CD4-positive, alpha-beta memory T cell (primary cell): Measurements from ENCODE around the gene TBXAS1. TPM values are rescaled to one million over a fixed set of nuclear protein-coding genes. Genes with fewer than 3 reads are reported as not detected.

Source experiments
- CTCF ChIA-PET: fragments of 350-600 bp; sonication (Branson Sonifier 250); formaldehyde crosslinking; loops from one replicate; lab custom pipeline; 2021; ENCODE audit warnings: inconsistent platforms; ENCODE audit not compliant: partially characterized antibody; lab: Charles Lee
- POLR2A ChIA-PET: fragments of 350-600 bp; sonication (Branson Sonifier 250); formaldehyde crosslinking; loops from one replicate; lab custom pipeline; 2021; ENCODE audit not compliant: partially characterized antibody; lab: Charles Lee
- DNase-seq, 5 donors: peaks; one replicate each; pipeline versions ENCODE4 v3.0.0 to v3.0.0-alpha.2; 2020 to 2022; ENCODE audit warnings: mixed read lengths in 1 of 5
- H3K27ac ChIP-seq: one replicate; pipeline ENCODE4 v1.7.0; 2013; ENCODE audit warnings: low read depth, low read length
- H3K27me3 ChIP-seq: 2 replicates; pipeline ENCODE4 v1.7.0; 2013; ENCODE audit warnings: mild to moderate bottlenecking, low read length, moderate library complexity; ENCODE audit not compliant: insufficient read depth
- H3K36me3 ChIP-seq: 2 replicates; pipeline ENCODE4 v1.7.0; 2013; ENCODE audit warnings: mild to moderate bottlenecking, low read length, moderate library complexity; ENCODE audit not compliant: insufficient read depth
- H3K4me1 ChIP-seq: 2 replicates; pipeline ENCODE4 v1.7.0; 2013; ENCODE audit warnings: mild to moderate bottlenecking, low read length, moderate library complexity; ENCODE audit not compliant: insufficient read depth
- H3K4me3 ChIP-seq, 2 donors: one replicate each; pipeline ENCODE4 v1.7.0; 2013; ENCODE audit warnings: low read length in 2 of 2, mild to moderate bottlenecking in 1 of 2
- H3K9me3 ChIP-seq, 2 donors: one replicate each; pipeline ENCODE4 v1.7.0; 2013; ENCODE audit warnings: low read length in 2 of 2, control low read depth in 1 of 2; ENCODE audit not compliant: control insufficient read depth in 1 of 2
- H3K27ac Mint-ChIP-seq, 7 donors: one replicate each; pipeline ENCODE4 v1.8.0; 2020 to 2021; ENCODE audit warnings: mixed read lengths in 7 of 7, mild to moderate bottlenecking in 6 of 7, inconsistent platforms in 3 of 7, moderate library complexity in 3 of 7
- H3K27me3 Mint-ChIP-seq, 2 donors: one replicate each; pipeline ENCODE4 v1.8.0; 2020 to 2021; ENCODE audit warnings: mixed read lengths in 2 of 2
- H3K36me3 Mint-ChIP-seq, 2 donors: one replicate each; pipeline ENCODE4 v1.8.0; 2020 to 2021; ENCODE audit warnings: mixed read lengths in 2 of 2, inconsistent platforms in 1 of 2, mild to moderate bottlenecking in 1 of 2
- H3K4me1 Mint-ChIP-seq, 4 donors: one replicate each; pipeline ENCODE4 v1.8.0; 2020 to 2021; ENCODE audit warnings: mixed read lengths in 4 of 4, mild to moderate bottlenecking in 1 of 4
- H3K4me3 Mint-ChIP-seq, 8 donors: one replicate each; pipeline ENCODE4 v1.8.0; 2020 to 2021; ENCODE audit warnings: mixed read lengths in 8 of 8, mild to moderate bottlenecking in 7 of 8, moderate library complexity in 6 of 8, inconsistent platforms in 3 of 8
- H3K9me3 Mint-ChIP-seq, 8 donors: one replicate each; pipeline ENCODE4 v1.8.0; 2020 to 2021; ENCODE audit warnings: mixed read lengths in 8 of 8, mild to moderate bottlenecking in 5 of 8, inconsistent platforms in 3 of 8, moderate library complexity in 1 of 8
- intact Hi-C: fragments of 100-400 bp; cut with micrococcal nuclease; formaldehyde crosslinking; loops from one replicate; pipeline ENCODE4 v1.15.1; 2023
- polyA plus RNA-seq, 2 donors: library from polyadenylated mRNA; unstranded; fragments of 300-500 nt; fragmentation: Illumina TruSeq; gene quantifications; one replicate each; pipeline ENCODE4 v1.2.3, GENCODE V29; 2021
- total RNA-seq, 2 experiments: library from RNA; stranded (reverse); gene quantifications; one replicate each; pipeline ENCODE4 v1.2.3, GENCODE V29; 2021

The TBXAS1 gene
- total and polyA plus RNA-seq, 4 experiments from 2014 or later, result 16.6 to 20.1 (median 18.9) TPM

DNA sequence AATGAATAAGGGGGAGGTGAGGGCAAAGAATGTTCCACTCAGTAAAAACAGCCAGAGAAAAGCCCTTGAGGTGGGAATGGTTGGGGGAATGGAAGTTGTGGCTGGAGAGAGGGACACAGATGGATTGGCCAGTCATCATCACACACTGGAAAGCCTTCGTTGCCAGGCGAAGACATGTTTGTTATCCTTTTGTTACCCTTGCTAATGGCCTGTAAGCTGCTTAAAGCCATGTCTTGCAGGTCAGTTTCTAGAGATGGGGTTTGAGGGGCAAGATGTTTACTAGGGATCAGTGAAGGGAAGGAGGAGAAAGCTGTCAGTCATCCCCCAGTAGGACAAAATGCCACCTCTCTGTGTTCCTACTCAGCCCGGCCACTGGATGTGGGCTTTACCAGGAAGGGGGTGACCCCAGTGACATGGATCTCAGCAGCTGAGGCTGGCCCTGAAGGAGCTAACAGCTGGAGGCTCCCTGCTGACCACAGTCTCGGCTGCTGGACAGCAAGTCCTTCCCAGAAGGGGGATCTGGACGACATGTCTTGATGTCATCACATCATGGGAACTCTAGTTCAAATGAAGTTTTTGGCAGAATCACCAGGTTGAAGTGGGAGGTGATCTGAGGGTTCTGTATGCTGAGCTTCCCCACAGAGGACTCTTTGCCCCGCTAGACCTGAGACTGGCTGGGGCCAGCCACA, 66.2 kb downstream of the TBXAS1 start:
- H3K4me1 Mint-ChIP-seq, result no peaks in the 10 kb centered on the region
- H3K27me3 ChIP-seq, result no peaks in the 10 kb centered on the region
- H3K4me3 Mint-ChIP-seq, result no peak overlapping the region
- ChIA-PET POLR2A (no interaction called here), CTCF (no interaction called here)
- H3K9me3 ChIP-seq, result no peaks in the 10 kb centered on the region
- H3K27me3 Mint-ChIP-seq, result peaks cover 0 to 2% of the 10 kb centered on the region in 2 donors
- no peaks in the 10 kb centered on the region for H3K36me3 ChIP-seq
- H3K27ac ChIP-seq, result no peak overlapping the region
- H3K4me1 ChIP-seq, result no peaks in the 10 kb centered on the region
- no peak overlapping the region for H3K4me3 ChIP-seq
- peak overlapping the region in 1 of 7 donors; percentile 37 for H3K27ac Mint-ChIP-seq
- H3K9me3 Mint-ChIP-seq, result no peaks in the 10 kb centered on the region
- H3K36me3 Mint-ChIP-seq, result peaks cover 0 to 3% of the 10 kb centered on the region in 2 donors
- intact Hi-C loops, result no loop called here
- no peak for DNase-seq

DNA sequence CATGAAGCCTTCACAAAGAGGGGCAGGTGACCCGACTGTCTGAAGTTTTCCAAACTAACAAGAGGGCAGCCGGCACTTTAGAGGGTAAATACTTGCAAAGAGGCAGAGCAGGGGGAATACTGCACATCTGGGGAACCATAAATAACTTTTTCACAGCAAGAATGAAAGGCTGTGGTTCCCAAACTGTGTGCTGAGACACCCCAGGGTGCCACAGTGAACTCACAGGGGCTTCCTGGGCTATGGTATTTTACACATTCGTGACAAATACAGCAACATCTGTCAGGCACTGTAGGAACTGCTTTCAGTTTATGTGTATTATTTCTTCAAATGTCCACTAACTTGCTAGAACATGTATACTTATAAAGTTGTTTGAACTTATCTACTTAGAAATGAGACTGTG, 67.2 kb downstream of the TBXAS1 start:
- Histone ChIP-seq H3K27me3 (no peaks in the 10 kb centered on the region), H3K36me3 (no peaks in the 10 kb centered on the region), H3K4me1 (no peaks in the 10 kb centered on the region), H3K27ac (no peak overlapping the region), H3K9me3 (no peaks in the 10 kb centered on the region), H3K4me3 (no peak overlapping the region)
- no peak overlapping the region for H3K4me3 Mint-ChIP-seq
- H3K36me3 Mint-ChIP-seq, result peaks cover 0 to 3% of the 10 kb centered on the region in 2 donors
- intact Hi-C loops, result no loop called here
- no peaks in the 10 kb centered on the region for H3K27me3 Mint-ChIP-seq
- no peak for DNase-seq
- CTCF ChIA-PET, result no interaction called here
- POLR2A ChIA-PET, result no interaction called here
- no peaks in the 10 kb centered on the region for H3K4me1 Mint-ChIP-seq
- H3K9me3 Mint-ChIP-seq, result no peaks in the 10 kb centered on the region
- no peak overlapping the region for H3K27ac Mint-ChIP-seq

DNA sequence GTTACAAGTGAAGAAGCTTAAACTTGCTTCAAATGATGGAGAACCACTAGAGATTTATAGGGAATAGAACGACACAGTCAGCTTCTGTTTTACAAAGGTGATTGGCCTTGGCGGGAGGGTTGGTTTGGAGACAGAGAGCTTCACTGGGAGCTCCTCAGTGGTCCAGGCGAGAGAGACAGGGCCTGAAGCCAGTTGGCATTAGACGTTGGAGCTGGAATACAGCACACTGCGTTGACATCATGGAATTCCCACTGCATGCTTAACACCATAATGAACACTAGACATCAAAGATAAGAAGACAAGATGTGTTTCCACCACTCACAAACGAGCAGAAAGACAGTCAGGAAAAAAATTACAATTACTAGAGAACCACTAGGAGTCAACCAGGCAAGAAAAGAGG, 67.8 kb downstream of the TBXAS1 start:
- CTCF ChIA-PET, result no interaction called here
- H3K9me3 Mint-ChIP-seq, result peaks cover 0 to under 1% (median 0%) of the 10 kb centered on the region in 8 donors
- peaks cover 0 to 3% of the 10 kb centered on the region in 2 donors for H3K36me3 Mint-ChIP-seq
- no peak overlapping the region for H3K27ac Mint-ChIP-seq
- Histone ChIP-seq H3K4me3 (no peak overlapping the region), H3K9me3 (no peaks in the 10 kb centered on the region), H3K4me1 (no peaks in the 10 kb centered on the region), H3K27me3 (no peaks in the 10 kb centered on the region), H3K27ac (no peak overlapping the region), H3K36me3 (no peaks in the 10 kb centered on the region)
- intact Hi-C loops, result no loop called here
- no peak overlapping the region for H3K4me3 Mint-ChIP-seq
- no peaks in the 10 kb centered on the region for H3K27me3 Mint-ChIP-seq
- DNase-seq, result no peak
- no peaks in the 10 kb centered on the region for H3K4me1 Mint-ChIP-seq
- POLR2A ChIA-PET, result no interaction called here

DNA sequence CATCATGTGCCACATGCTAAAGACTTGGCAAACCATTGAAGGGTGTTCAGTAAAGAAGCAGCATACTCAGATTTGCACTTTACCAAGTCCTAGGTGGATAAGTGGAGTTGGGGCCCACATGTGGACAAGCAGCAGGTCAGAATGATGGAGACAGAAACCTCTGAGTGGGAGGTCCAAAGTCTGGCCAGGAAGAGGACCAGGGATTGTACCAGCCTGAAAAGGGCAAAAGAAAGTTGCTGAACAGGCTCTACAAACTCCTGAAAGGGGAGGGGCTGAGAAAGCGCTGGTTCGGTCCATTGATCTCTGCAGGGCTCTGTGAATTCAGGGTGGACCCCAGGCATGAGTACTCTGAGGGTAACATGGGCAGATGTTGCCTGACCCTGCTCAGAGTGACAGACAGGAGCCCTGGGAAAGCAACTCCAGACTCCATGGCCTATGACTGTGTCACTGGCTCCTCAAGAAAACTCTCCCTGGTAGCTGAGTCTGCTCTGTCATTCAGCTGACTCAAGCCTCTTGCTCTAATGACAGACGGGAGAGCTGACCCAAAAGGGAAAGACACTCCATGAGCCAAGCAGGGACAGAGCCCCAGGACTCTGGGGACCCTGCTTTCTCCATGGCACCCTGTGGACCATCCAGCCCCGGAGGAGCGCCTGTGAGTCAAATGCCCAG, 68.5 kb downstream of the TBXAS1 start:
- H3K27ac ChIP-seq, result no peak overlapping the region
- H3K36me3 Mint-ChIP-seq, result peaks cover 0 to 10% of the 10 kb centered on the region in 2 donors
- ChIA-PET POLR2A (no interaction called here), CTCF (no interaction called here)
- intact Hi-C loops, result no loop called here
- no peaks in the 10 kb centered on the region for H3K4me1 ChIP-seq
- no peak overlapping the region for H3K27ac Mint-ChIP-seq
- H3K36me3 ChIP-seq, result no peaks in the 10 kb centered on the region
- H3K4me3 ChIP-seq, result no peak overlapping the region
- no peaks in the 10 kb centered on the region for H3K27me3 Mint-ChIP-seq
- H3K9me3 ChIP-seq, result no peaks in the 10 kb centered on the region
- DNase-seq, result no peak
- H3K27me3 ChIP-seq, result no peaks in the 10 kb centered on the region
- H3K4me3 Mint-ChIP-seq, result no peak overlapping the region
- H3K4me1 Mint-ChIP-seq, result no peaks in the 10 kb centered on the region
- peaks cover 0 to 7% (median 3%) of the 10 kb centered on the region in 8 donors for H3K9me3 Mint-ChIP-seq

DNA sequence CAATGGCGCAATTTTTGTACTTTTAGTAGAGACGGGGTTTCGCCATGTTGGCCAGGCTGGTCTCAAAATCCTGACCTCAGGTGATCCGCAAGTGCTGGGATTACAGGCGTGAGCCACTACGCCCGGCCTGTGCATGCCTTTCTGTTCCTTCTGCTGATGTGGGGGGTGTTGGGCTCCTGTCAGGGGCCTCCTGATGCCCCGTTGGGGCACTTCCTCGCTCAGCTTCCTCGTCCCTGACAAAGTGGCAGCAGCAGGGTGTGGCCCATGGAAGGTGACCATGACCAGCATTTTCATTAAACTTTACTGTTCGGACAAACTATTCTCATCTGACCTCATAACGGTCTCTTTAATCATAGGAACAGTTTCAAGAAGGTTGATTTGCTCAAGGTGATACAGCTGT, 69.4 kb downstream of the TBXAS1 start:
- H3K27ac ChIP-seq, result no peak overlapping the region
- Mint-ChIP-seq H3K4me3 (no peak overlapping the region), H3K4me1 (no peaks in the 10 kb centered on the region), H3K9me3 (peaks cover 3 to 17% (median 10%) of the 10 kb centered on the region in 8 donors), H3K36me3 (peaks cover 0 to 17% of the 10 kb centered on the region in 2 donors), H3K27ac (peak overlapping the region in 1 of 7 donors; percentile 9), H3K27me3 (no peaks in the 10 kb centered on the region)
- no peaks in the 10 kb centered on the region for H3K27me3 ChIP-seq
- intact Hi-C loops, result no loop called here
- DNase-seq, result no peak
- POLR2A ChIA-PET, result no interaction called here
- H3K4me1 ChIP-seq, result no peaks in the 10 kb centered on the region
- H3K9me3 ChIP-seq, result no peaks in the 10 kb centered on the region
- CTCF ChIA-PET, result no interaction called here
- no peak overlapping the region for H3K4me3 ChIP-seq
- no peaks in the 10 kb centered on the region for H3K36me3 ChIP-seq

DNA sequence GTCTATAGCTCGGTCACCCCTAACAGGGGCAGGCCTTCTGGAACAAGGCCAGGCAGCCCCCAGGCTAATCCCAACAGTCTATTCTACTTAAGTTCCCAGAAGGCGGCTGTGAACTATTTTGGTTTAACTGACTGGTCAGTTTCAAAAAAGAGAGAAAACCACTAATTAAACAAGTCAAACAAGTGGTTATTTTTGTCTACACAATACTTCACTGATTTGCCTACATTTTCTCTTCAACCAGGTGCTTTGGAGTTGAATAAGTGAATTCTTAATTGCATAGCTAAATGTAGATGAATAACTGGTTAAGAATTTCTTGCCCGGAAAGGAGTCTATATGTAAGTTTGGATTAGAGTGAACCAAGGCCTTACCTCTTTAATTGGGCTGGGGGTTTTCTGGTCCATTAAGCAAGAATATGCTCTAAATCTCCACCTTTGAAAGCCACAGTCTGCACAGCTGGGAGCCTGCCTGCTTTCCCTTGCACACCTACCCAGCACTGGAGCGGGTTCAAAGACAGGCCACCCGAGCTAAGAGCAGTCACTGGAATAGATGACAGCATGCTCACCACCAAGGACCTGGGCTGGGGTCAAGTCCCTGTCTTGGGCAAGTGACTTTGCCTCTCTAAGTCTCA, 70.4 kb downstream of the TBXAS1 start:
- Mint-ChIP-seq H3K36me3 (peaks cover 2 to 17% of the 10 kb centered on the region in 2 donors), H3K4me1 (no peaks in the 10 kb centered on the region), H3K4me3 (no peak overlapping the region), H3K27me3 (no peaks in the 10 kb centered on the region), H3K27ac (no peak overlapping the region), H3K9me3 (peaks cover 3 to 26% (median 13%) of the 10 kb centered on the region in 8 donors)
- intact Hi-C loops, result no loop called here
- Histone ChIP-seq H3K4me1 (no peaks in the 10 kb centered on the region), H3K9me3 (no peaks in the 10 kb centered on the region), H3K27ac (no peak overlapping the region), H3K4me3 (no peak overlapping the region), H3K27me3 (no peaks in the 10 kb centered on the region), H3K36me3 (no peaks in the 10 kb centered on the region)
- no peak for DNase-seq
- ChIA-PET POLR2A (no interaction called here), CTCF (no interaction called here)

DNA sequence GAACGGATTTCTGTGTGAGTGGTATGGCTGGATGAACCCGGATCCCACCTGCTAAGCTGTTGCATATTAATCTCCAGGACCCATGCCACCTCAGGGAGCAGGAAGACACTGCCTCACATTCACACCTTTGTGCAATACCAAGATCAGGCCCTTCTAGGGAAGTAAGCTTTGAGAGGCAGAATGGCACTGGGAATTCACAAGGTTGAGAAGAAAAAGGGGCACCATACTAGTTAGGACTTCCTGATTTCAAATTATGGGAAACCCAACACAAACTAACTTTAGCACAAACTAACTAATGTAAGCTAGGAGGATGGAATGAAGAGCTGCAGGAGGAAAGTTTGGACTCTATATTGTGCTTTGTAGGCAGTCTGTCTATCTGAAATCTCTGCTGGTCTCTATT, 71.3 kb downstream of the TBXAS1 start:
- DNase-seq, result no peak
- no peak overlapping the region for H3K27ac Mint-ChIP-seq
- CTCF ChIA-PET, result no interaction called here
- Histone ChIP-seq H3K9me3 (no peaks in the 10 kb centered on the region), H3K27me3 (no peaks in the 10 kb centered on the region), H3K4me3 (no peak overlapping the region), H3K27ac (no peak overlapping the region), H3K36me3 (no peaks in the 10 kb centered on the region), H3K4me1 (no peaks in the 10 kb centered on the region)
- POLR2A ChIA-PET, result no interaction called here
- intact Hi-C loops, result no loop called here
- no peak overlapping the region for H3K4me3 Mint-ChIP-seq
- peaks cover 0 to 6% (median 0%) of the 10 kb centered on the region in 4 donors for H3K4me1 Mint-ChIP-seq
- H3K36me3 Mint-ChIP-seq, result peaks cover 2 to 17% of the 10 kb centered on the region in 2 donors
- H3K27me3 Mint-ChIP-seq, result no peaks in the 10 kb centered on the region
- H3K9me3 Mint-ChIP-seq, result peaks cover 3 to 29% (median 13%) of the 10 kb centered on the region in 8 donors
